OCI-LY1 (cell line): ENCODE results near the gene SLC24A4.

Experiments
- H2AFZ ChIP-seq: fragments of 200-600 bp; sonication (generic), shearing (Covaris generic); 2 replicates; pipeline ENCODE4 v1.6.0; 2014; ENCODE audit warnings: antibody characterized with exemption, mild to moderate bottlenecking, low read length
- H3F3A ChIP-seq: fragments of 200-600 bp; sonication (generic), shearing (Covaris generic); 2 replicates; pipeline ENCODE4 v1.6.0; 2014; ENCODE audit warnings: mild to moderate bottlenecking, antibody characterized with exemption, low read length, moderate library complexity; ENCODE audit not compliant: insufficient read depth
- H3K27ac ChIP-seq: fragments of 200-600 bp; sonication (generic); 2 replicates; pipeline ENCODE4 v1.5.1; 2014; ENCODE audit warnings: low read length, mixed run types, mild to moderate bottlenecking, low read depth; ENCODE audit not compliant: poor library complexity, severe bottlenecking
- H3K27me3 ChIP-seq: fragments of 200-600 bp; sonication (generic); 2 replicates; pipeline ENCODE4 v1.6.0; 2014; ENCODE audit warnings: antibody characterized with exemption, mild to moderate bottlenecking, low read length, moderate library complexity; ENCODE audit not compliant: insufficient read depth
- H3K36me3 ChIP-seq: fragments of 200-600 bp; sonication (generic); 2 replicates; pipeline ENCODE4 v1.6.1; 2014; ENCODE audit warnings: mild to moderate bottlenecking, antibody characterized with exemption, low read length, moderate library complexity, mixed read lengths; ENCODE audit not compliant: insufficient read depth
- H3K4me1 ChIP-seq: fragments of 200-600 bp; sonication (generic); 2 replicates; pipeline ENCODE4 v1.5.1; 2014; ENCODE audit warnings: mild to moderate bottlenecking, low read length, moderate library complexity; ENCODE audit not compliant: insufficient read depth, severe bottlenecking
- H3K4me2 ChIP-seq: fragments of 200-600 bp; sonication (generic), shearing (Covaris generic); 2 replicates; pipeline ENCODE4 v1.6.1; 2014; ENCODE audit warnings: low read length
- H3K4me3 ChIP-seq: fragments of 200-600 bp; sonication (generic); 2 replicates; pipeline ENCODE4 v1.5.1; 2014; ENCODE audit warnings: low read length, low read depth, mild to moderate bottlenecking, mixed read lengths; ENCODE audit not compliant: poor library complexity, severe bottlenecking
- H3K79me2 ChIP-seq: fragments of 200-600 bp; shearing (Covaris generic); 2 replicates; pipeline ENCODE4 v1.6.1; 2016; ENCODE audit warnings: mixed run types, low read length, mixed read lengths; ENCODE audit not compliant: insufficient read depth
- H3K9ac ChIP-seq: fragments of 200-600 bp; sonication (generic), shearing (Covaris generic); 2 replicates; pipeline ENCODE4 v1.6.1; 2014; ENCODE audit warnings: mild to moderate bottlenecking, low read length, mixed read lengths
- H3K9me2 ChIP-seq: fragments of 200-600 bp; sonication (generic), shearing (Covaris generic); 2 replicates; pipeline ENCODE4 v1.6.1; 2014; ENCODE audit warnings: low read depth, mild to moderate bottlenecking, low read length, mixed read lengths
- H3K9me3 ChIP-seq: fragments of 200-600 bp; shearing (Covaris generic); 2 replicates; pipeline ENCODE4 v1.6.1; 2014; ENCODE audit warnings: low read length, mixed read lengths
- H4K20me1 ChIP-seq: fragments of 200-600 bp; sonication (generic), shearing (Covaris generic); 2 replicates; pipeline ENCODE4 v1.6.0; 2016; ENCODE audit warnings: mild to moderate bottlenecking, low read length; ENCODE audit not compliant: insufficient read depth
- CTCF ChIP-seq: fragments of 200-600 bp; sonication (generic), shearing (Covaris generic); IDR thresholded peaks from 2 replicates; pipeline ENCODE4 v1.5.1; 2017; ENCODE audit warnings: mild to moderate bottlenecking, antibody characterized with exemption, low read length, moderate library complexity, mixed read lengths
- EZH2 ChIP-seq: fragments of 200-600 bp; sonication (generic), shearing (Covaris generic); IDR thresholded peaks from 2 replicates; pipeline ENCODE4 v1.8.0; 2017; ENCODE audit warnings: borderline replicate concordance, mixed run types, mild to moderate bottlenecking, antibody characterized with exemption, low read length, moderate library complexity, mixed read lengths

SLC24A4 gene

GRCh38 chr14:92539875-92540274 is 216.9 kb downstream of the SLC24A4 start:
- H4K20me1 ChIP-seq: no peaks in the 10 kb centered on the region
- H3K4me2 ChIP-seq: no peak overlapping the region
- no peaks in the 10 kb centered on the region for H3K4me1 ChIP-seq
- no peak overlapping the region for H2AFZ ChIP-seq
- TF ChIP-seq CTCF (no peak), EZH2 (no peak)
- H3K79me2 ChIP-seq: no peaks in the 10 kb centered on the region
- no peak overlapping the region for H3K4me3 ChIP-seq
- no peaks in the 10 kb centered on the region for H3K27me3 ChIP-seq
- H3K9me3 ChIP-seq: no peaks in the 10 kb centered on the region
- no peaks in the 10 kb centered on the region for H3K36me3 ChIP-seq
- H3K9me2 ChIP-seq: no peaks in the 10 kb centered on the region
- no peak overlapping the region for H3K27ac ChIP-seq
- H3K9ac ChIP-seq: no peak overlapping the region
- no peaks in the 10 kb centered on the region for H3F3A ChIP-seq

GRCh38 chr14:92540472-92541048 is 217.6 kb downstream of the SLC24A4 start:
- H3K27ac ChIP-seq: no peak overlapping the region
- H3K4me2 ChIP-seq: no peak overlapping the region
- no peaks in the 10 kb centered on the region for H3K36me3 ChIP-seq
- H3K4me1 ChIP-seq: no peaks in the 10 kb centered on the region
- H3K9me3 ChIP-seq: no peaks in the 10 kb centered on the region
- no peak overlapping the region for H3K4me3 ChIP-seq
- H3K9me2 ChIP-seq: no peaks in the 10 kb centered on the region
- H2AFZ ChIP-seq: no peak overlapping the region
- H3K27me3 ChIP-seq: no peaks in the 10 kb centered on the region
- H4K20me1 ChIP-seq: no peaks in the 10 kb centered on the region
- H3K79me2 ChIP-seq: no peaks in the 10 kb centered on the region
- no peaks in the 10 kb centered on the region for H3F3A ChIP-seq
- no peak overlapping the region for H3K9ac ChIP-seq
- TF ChIP-seq EZH2 (no peak), CTCF (no peak)

DNA sequence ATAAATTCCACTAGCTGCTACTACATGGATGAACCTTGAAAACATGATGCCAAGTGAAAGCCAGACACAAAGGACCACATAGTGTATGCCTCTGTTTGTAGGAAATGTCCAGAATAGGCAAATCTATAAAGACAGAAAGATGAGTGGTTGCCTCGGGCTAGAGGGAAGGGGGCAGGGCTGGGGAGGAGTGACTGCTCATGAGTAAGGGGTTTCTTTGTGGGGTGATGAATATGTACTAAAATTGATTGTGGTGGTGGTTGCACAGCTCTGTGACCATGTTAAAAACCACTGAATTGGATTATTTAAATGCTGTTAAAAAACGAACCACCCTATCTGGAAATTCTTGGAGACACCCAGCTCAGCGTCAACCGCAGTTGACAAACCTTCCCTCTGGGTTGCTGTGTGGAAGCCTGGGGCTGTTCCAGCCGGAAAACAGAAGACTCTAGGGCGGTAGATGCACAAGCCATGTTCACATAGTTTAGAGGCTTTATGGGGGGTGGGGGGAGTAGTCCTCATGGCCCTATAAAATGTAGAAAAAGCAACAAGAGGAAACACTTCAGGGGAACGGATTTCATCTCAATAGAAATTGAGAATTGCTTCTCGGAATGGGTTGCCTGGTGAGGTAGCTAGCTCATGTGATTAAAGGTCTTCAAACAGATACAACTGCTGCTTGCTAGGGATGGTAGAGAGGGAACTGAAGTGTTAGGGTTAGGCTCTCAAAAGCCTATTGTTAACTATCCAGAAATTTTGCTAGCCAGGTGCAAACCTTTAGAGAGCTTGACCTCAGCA is 220.0 kb downstream of the SLC24A4 start:
- no peaks in the 10 kb centered on the region for H4K20me1 ChIP-seq
- no peak overlapping the region for H2AFZ ChIP-seq
- H3K27me3 ChIP-seq: no peaks in the 10 kb centered on the region
- TF ChIP-seq EZH2 (no peak), CTCF (no peak)
- H3K4me3 ChIP-seq: no peak overlapping the region
- H3K36me3 ChIP-seq: no peaks in the 10 kb centered on the region
- no peaks in the 10 kb centered on the region for H3K9me3 ChIP-seq
- no peak overlapping the region for H3K9ac ChIP-seq
- H3K4me1 ChIP-seq: no peaks in the 10 kb centered on the region
- no peaks in the 10 kb centered on the region for H3F3A ChIP-seq
- no peaks in the 10 kb centered on the region for H3K79me2 ChIP-seq
- H3K9me2 ChIP-seq: no peaks in the 10 kb centered on the region
- no peak overlapping the region for H3K4me2 ChIP-seq
- H3K27ac ChIP-seq: no peak overlapping the region
